Activated naive CD8-positive, alpha-beta T cell treated with anti-CD3 and anti-CD28 coated beads, Interleukin-2, amount 50 U/mL, for 16 hours (primary cell): Measurements from ENCODE around the gene C9orf152.

Experiments
- DNase-seq: peaks from one replicate; pipeline ENCODE4 v3.0.0-alpha.2; 2020; ENCODE audit warnings: low read depth, low spot score

Gene C9orf152

GRCh38 chr9:110183208-110184145 is 24.5 kb downstream of the C9orf152 start:
- DNase-seq, result peak; percentile 4

DNA sequence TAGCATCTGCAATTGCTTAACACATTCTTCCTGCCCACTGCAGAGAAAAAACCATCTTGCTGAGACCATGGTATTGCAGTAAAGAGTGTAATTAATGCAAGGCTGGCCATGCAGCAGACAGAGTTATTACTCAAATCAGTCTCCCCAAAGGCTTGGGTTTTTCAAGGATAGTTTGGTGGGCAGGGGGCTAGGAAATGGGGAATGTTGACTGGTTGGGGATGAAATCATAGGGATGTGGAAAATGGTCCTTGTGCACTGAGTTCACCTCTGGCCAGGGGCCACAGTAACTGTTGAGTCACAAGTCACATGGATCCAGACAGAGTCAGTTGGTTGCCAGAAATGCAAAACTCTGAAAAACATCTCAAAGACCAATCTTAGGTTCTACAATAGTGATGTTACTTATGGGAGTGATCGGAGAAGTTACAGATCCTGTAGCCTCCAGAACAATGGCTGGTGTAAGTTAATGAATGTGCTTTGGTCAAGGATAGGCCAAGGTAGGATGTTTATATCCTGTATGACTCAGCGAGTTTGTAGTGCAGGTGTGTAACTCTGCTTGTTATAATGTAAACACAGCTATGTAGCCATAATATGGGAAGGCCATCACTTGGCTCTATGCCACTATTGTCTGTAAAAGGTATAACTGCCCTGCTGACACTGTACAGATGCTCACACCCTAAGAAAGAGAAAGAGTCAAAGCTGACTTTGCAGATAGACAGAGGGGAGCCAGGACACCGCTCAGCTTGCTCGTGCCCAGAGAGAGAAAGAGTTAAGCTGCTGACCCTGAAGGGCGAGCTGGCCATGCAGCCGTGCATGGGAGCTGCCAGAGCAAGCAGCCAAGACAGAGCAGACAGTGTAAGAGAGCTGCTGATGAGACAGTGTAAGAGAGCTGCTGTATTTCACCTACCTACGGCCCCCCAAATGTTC is 27.2 kb downstream of the C9orf152 start:
- no peak for DNase-seq

DNA sequence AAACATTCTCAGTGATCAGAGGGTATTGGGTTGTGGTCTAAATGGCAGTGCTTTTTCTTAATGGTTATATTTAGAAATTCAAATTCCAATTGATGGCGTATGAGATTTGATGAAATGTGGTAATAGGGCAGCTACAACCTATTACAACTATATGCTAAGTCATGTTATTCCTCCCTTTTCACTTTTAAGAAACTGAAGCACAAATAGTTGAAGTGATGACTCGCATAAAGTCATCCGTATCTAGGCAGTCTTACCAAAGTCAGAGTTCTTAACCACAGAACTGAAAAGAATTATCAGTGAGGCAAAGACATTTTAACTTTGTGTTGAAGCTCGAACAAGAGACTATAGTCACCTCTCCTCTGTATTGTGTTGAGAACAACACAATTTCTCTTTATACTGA is 28.2 kb downstream of the C9orf152 start:
- DNase-seq, result no peak

- DNase-seq, result no peak
Measured at GRCh38 chr9:110178281-110178680, 29.7 kb downstream of the C9orf152 start.

DNA sequence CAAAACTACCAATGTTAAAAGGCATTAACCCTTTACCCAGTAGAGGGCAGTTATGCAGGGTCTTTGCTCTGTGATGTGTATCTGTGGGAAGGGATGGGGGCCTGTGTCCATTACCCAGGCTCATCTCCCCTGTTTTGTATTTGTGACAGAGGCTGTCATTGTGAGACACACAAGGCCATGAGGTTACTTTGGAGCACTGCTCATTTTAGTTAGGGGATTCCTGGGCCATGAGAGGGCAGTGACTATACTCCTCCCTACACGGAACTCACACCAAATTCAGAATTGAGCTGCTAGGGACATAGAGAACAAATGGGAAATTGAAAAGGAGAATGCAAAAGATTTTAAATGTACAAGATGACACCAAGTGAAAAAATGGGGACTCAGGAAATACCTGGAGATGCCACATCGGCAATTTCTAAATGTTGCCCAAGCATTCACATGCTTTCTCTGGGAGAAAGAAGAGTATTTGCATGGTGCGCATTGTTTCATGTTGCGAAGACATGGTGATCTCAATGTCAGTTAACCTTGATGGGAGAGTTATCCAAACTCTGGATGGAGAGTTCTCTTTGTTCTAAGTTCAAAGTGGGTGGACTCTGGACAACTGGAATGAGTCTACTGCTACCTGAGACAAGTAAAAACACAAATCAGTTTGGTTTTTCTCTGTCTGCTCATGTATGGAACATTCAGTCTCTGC is 32.5 kb downstream of the C9orf152 start:
- DNase-seq, result no peak

DNA sequence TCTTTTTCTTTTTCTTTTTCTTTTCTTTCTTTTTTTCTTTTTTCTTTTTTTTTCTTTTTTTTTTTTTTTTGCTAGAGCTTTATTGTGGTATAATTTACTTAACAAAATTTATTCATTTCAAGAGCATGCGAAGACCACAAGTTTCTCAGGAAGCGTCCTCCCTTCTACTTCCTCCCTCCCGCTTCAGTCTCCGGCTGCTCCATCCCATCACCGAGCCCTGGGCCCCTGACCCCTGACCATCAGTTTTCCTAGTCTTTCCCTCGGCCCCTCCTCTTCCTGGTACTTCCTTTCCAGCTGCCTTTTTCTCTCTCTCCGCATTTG is 34.7 kb downstream of the C9orf152 start:
- no peak for DNase-seq

DNA sequence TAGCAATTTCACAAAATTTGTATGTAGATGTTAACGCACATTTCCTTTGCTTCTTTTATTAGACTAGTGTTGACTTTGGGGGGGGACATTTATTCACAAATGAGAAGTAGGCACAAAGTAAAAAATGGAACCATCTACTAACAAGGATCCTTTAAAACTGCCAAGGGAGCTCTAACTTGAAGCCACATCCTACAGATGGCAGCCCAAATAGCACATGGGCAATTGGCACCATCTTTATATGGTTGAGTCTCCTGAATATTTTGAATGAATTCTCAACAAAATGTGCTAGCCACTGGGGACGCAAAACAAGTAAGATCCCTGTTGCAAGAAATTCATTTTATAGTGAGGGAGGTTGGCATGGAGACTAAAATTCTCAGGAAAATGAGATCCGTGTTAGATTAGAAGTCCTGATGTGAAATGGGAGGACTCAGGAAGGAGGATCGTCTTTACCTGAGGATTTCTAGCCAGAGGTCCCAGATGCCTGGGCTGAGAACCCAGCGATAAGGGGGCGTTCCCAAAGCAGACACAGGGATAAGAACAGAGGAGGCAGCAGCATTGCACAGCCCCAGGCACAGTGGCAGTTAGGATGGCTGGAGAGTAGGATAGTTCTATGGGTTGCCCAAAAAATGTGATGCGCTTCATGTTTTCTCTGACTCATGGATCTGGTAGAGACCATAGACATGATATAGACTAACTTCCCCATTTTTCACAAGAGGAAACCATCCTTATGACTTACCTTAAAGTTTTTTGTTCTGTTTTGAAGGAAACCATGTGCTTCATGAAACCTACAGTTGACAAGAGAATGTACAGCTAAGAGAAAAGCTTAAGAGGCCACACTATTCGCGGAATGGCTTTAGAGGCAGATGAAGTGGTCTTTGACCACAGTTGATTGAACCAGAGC is 37.4 kb downstream of the C9orf152 start:
- no peak for DNase-seq

DNA sequence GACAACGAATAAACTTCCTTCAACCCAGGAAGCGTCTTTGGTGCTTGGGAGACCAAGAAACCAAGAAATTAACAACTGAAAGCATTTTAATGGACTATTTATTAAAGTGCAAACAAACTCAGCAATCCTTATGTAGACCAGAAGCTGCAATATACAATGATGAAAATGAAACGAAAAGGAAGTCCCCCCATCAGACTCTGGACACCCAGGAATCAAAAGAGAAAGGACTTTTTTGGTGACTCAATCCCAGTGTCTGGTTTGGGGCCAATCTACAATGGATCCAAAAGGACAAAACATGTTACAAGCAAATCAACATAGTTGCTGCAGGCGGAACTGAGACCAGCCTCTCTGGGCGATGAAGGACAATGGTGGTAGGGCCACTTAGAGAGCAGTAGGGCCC is 39.5 kb downstream of the C9orf152 start:
- no peak for DNase-seq

GRCh38 chr9:110161940-110162339 is 46.0 kb downstream of the C9orf152 start:
- no peak for DNase-seq

DNA sequence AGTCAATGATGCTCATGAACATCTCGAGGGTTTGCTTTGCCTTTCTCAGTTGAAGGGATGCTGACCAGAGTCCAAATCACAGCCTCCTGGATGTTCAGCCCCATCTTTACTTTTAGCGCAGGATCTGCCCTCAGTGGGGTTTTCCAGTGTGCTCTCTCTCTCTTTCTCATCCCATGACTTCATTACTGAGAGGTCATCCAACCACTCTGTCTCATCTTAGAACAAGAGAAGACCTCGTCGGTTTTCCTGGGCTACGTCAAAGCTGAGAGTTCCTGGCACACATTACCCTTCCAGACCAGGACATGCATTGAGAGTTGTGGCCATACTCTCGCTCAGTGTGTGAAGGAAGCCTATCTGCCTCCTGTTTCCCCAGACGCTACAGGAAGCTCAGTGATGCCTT is 47.3 kb downstream of the C9orf152 start:
- DNase-seq, result no peak

GRCh38 chr9:110160123-110160522 is 47.8 kb downstream of the C9orf152 start:
- DNase-seq, result no peak

DNA sequence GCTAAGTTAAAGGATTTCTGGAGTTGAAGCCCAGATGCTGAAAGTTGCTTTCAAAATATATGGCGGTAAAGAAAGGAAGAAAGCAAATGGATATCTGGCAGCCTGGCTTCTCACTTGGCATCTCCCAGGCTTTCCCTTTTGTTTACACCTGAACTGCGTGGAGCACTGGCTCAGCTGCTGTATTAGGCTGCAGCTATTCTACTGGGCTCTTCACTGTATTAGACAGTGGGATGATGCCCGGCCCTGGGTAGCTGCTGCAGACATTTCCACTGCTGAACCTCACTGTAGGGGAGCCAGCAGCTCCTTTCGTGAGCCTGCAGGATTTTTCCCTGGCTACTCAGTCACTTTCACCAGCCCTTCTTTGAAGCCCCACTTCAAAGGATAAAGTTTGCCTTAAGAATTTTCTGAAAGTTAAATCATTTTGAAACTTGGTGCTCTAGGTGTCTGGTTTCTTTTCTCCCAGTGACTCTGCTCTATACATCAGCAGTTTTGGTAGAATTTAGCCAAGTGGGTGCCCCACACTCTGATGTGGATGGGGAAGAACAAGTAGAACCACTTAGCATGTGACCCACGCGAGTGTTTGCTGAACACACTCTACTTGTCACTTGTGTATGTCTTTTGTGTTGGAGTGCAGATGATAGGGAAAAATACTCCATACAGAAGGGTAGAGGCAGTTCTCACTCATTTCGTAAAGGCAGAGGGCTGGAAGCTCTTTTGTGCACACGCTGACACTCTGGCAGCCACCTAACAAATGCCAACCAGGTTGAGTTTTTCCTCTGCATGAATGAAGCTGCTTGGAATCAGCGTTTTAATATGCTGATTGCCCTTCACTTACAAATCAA is 49.9 kb downstream of the C9orf152 start:
- no peak for DNase-seq

DNA sequence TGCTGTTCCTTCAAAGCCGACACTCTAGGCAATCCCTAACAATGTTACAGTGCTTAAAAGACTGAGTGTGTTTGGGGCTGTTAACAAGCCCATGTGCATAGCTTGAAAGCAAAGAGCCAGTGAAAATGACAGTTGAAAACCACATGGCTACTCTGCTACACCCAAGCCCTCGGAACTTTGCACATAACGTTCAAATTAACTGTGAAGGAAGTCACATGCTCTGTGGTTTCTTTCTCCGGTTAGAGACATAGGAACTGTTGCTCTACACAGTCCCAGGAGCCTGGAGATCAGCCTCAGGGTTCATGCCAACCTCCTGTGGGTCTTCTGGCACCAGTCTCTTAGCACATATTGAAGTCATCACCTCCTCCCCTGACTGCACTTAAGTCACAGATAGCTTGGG is 51.1 kb downstream of the C9orf152 start:
- DNase-seq, result no peak

DNA sequence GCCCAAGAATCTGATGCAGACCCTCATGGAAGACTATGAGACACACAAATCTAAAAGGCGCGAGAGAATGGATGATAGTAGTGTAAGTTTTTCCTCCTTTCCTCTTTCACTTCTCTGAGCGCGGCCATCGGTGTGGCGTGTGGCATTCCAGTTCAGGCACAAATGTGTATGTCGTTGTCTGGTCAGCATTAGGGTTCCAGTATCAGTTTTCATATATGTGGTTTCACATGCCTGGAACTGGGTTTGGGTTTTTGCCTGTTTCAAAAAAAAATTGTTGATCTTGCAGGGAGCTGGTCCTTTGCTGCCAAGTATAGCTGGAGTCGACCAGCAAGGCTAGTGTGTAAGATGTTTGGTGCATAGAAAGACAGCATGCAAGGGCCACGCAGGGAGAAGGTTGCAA is 51.5 kb downstream of the C9orf152 start:
- no peak for DNase-seq

DNA sequence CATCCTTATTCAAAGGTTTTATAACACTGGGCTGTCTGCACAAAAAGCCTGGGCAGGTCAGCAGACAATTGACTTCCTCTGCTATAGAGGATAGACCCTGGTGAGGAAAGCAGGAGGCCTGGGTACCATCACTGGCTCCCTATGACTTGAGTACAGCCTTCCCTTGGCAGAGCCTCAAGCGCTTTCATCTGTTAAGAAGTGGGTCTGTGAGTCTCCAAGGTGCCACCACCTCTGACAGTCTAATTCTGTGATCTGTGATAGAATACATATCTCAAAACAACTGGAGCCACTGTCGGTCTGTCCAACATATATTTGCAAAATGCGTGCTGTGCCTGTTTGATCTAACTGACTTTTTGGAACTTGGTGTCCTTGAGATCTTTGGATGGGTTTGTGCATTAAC is 52.2 kb downstream of the C9orf152 start:
- no peak for DNase-seq

DNA sequence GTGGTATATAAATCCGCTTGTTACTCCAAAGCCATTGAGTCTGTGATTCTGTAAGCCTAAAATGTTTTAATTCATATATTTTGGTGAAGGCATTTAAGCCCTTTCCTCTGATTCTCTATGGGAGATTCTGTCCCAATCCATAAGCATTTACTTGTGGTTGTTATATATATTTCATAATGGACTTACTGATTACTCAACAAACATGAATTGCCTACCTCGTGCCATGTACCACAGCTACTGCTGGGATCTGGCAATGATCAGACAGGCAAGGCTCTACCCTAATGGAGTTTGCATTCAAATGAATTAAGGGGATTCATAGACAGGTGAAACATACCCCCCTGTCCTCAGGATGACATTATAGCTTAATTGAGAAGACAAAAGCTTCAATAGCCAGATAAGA is 54.5 kb downstream of the C9orf152 start:
- DNase-seq, result no peak

DNA sequence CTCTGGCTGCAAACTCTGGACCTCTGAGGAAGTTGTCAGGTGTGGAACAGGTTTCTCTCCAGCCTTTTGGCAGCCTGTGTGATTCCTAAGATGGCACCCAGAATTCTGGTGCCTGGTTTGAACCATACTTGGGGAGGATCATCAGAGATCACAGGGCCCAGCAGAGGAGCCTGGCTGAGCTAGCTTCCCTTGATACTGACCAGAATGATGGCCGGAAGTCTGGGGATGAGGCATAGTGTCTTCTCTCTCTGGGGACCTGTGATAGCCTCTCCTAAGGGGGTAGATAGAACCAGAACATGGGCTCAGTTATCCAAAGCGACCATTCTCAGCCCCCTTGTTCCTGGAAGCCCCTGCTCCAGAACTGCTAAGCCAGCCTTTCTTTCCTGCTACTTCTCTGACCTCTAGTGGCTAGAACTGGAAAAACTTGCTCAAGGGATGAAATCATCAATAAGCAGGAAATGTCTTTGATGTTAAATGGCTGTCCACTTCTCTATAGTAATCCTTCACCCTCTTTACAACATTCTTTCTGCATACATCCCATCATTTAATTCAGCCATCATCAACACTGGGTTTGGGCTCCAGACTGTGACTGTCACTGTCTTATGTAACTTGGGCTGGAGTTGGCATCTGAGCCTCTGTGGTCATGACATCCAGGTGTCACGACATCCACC is 55.1 kb downstream of the C9orf152 start:
- DNase-seq, result no peak
